Erythroblast (primary cell): ENCODE results near the gene ST3GAL2.

Source experiments
- GATA1 ChIP-seq: IDR thresholded peaks from 2 replicates; pipeline ENCODE4 v1.6.1; 2011; ENCODE audit warnings: low read depth, mild to moderate bottlenecking, control low read depth, low read length, moderate library complexity
- POLR2A ChIP-seq: IDR thresholded peaks from 2 replicates; pipeline ENCODE4 v1.6.1; 2011; ENCODE audit warnings: mild to moderate bottlenecking, low read length

- TF ChIP-seq POLR2A: peak; percentile 31
- TF ChIP-seq GATA1: no peak
Measured at GRCh38 chr16:70438969-70439862, at the start of gene ST3GAL2.
